Keratinocyte (primary cell): ENCODE results near the gene LAMA3. TPM values are rescaled to one million over a fixed set of nuclear protein-coding genes. Genes with fewer than 3 reads are reported as not detected.

Source experiments
- DNase-seq: peaks from one replicate; pipeline ENCODE4 v3.0.0-alpha.2; 2011; ENCODE audit warnings: low read depth, missing footprints, low spot score
- FAIRE-seq: peaks from 2 replicates; lab custom pipeline; 2011; peaks lifted over from hg19 to GRCh38; lab: Jason Lieb, UNC
- H2AFZ ChIP-seq: 2 replicates; pipeline ENCODE4 v1.6.0; 2012; ENCODE audit warnings: low read length, control low read depth, inconsistent platforms; ENCODE audit not compliant: control insufficient read depth
- H3K27ac ChIP-seq: 2 replicates; pipeline ENCODE4 v1.5.1; 2011; ENCODE audit warnings: low read length; ENCODE audit not compliant: control insufficient read depth, insufficient read depth
- H3K27me3 ChIP-seq: 3 replicates; pipeline ENCODE4 v1.6.0; 2011; ENCODE audit warnings: low read length; ENCODE audit not compliant: control insufficient read depth, insufficient read depth; ENCODE audit errors: extremely low read depth
- H3K36me3 ChIP-seq, 2 experiments: 2 replicates in 1 of 2; 3 replicates in 1 of 2; pipeline ENCODE4 v1.5.1; 2011; ENCODE audit warnings: low read length in 2 of 2, mild to moderate bottlenecking in 1 of 2; ENCODE audit not compliant: control insufficient read depth in 2 of 2, insufficient read depth in 2 of 2; ENCODE audit errors: extremely low read depth in 1 of 2
- H3K4me1 ChIP-seq: 3 replicates; pipeline ENCODE4 v1.5.1; 2011; ENCODE audit warnings: low read length; ENCODE audit not compliant: control insufficient read depth, insufficient read depth; ENCODE audit errors: extremely low read depth
- H3K4me2 ChIP-seq: 3 replicates; pipeline ENCODE4 v1.6.0; 2011; ENCODE audit warnings: low read depth, low read length; ENCODE audit not compliant: control insufficient read depth, insufficient read depth; ENCODE audit errors: extremely low read depth
- H3K4me3 ChIP-seq, 3 experiments: fragments of 200-600 bp in 1 of 3; sonication (generic) in 1 of 3; 2 replicates in 2 of 3; 3 replicates in 1 of 3; pipeline ENCODE4 v1.5.1; 2011 to 2016; ENCODE audit warnings: low read length in 3 of 3, mild to moderate bottlenecking in 3 of 3, control low read depth in 2 of 3, inconsistent platforms in 1 of 3, low read depth in 1 of 3, mixed read lengths in 1 of 3, mixed run types in 1 of 3, moderate library complexity in 1 of 3; ENCODE audit not compliant: control insufficient read depth in 2 of 3, insufficient read depth in 2 of 3; ENCODE audit errors: extremely low read depth in 1 of 3
- H3K79me2 ChIP-seq: 2 replicates; pipeline ENCODE4 v1.6.0; 2012; ENCODE audit warnings: low read length; ENCODE audit not compliant: control insufficient read depth, insufficient read depth
- H3K9ac ChIP-seq: 3 replicates; pipeline ENCODE4 v1.6.0; 2011; ENCODE audit warnings: low read length; ENCODE audit not compliant: control insufficient read depth, insufficient read depth; ENCODE audit errors: extremely low read depth
- H3K9me1 ChIP-seq: 3 replicates; pipeline ENCODE4 v1.6.0; 2011; ENCODE audit warnings: low read length; ENCODE audit not compliant: control insufficient read depth, insufficient read depth; ENCODE audit errors: extremely low read depth
- H3K9me3 ChIP-seq: 2 replicates; pipeline ENCODE4 v1.5.1; 2012; ENCODE audit warnings: low read depth, low read length; ENCODE audit not compliant: control insufficient read depth
- H4K20me1 ChIP-seq: 3 replicates; pipeline ENCODE4 v1.6.0; 2011; ENCODE audit warnings: low read length; ENCODE audit not compliant: control insufficient read depth, insufficient read depth; ENCODE audit errors: extremely low read depth
- CTCF ChIP-seq, 3 experiments: IDR thresholded peaks in 1 of 3; conservative IDR thresholded peaks in 1 of 3; optimal IDR thresholded peaks in 1 of 3; 2 replicates in 2 of 3; 3 replicates in 1 of 3; pipeline versions ENCODE3 to v1.5.1; 2011; ENCODE audit warnings: low read length in 3 of 3, mild to moderate bottlenecking in 3 of 3, moderate library complexity in 2 of 3, control low read depth in 1 of 3, inconsistent platforms in 1 of 3; ENCODE audit not compliant: insufficient read depth in 2 of 3; ENCODE audit errors: extremely low read depth in 1 of 3
- EZH2 ChIP-seq: IDR thresholded peaks from one replicate; pipeline ENCODE4 v1.6.1; 2012; ENCODE audit warnings: inconsistent platforms, mild to moderate bottlenecking, low read length, moderate library complexity
- dilution Hi-C: fragments of 300-500 bp; cut with MboI; formaldehyde crosslinking; loops from one replicate; pipeline ENCODE4 v1.7.0; 2020; ENCODE audit warnings: low sequenced_read_pairs; ENCODE audit not compliant: extremely low pct_ligation_motif_present
- polyA plus RNA-seq, 5 experiments: library from polyadenylated mRNA; depleted of rRNA in 3 of 5; stranded (reverse) in 3 of 5; stranded (forward) in 1 of 5; unstranded in 1 of 5; fragments of >200 nt; gene quantifications; 1 replicate in 1 of 5; 2 replicates in 3 of 5; 3 replicates in 1 of 5; pipeline versions ENCODE4 v1.2.1 to v1.2.3, GENCODE V29; 2011 to 2012; ENCODE audit warnings: missing spikeins in 2 of 5, low read depth in 1 of 5, low replicate concordance in 1 of 5

LAMA3 gene
- polyA plus RNA-seq, 1 donor (not counting 4 experiments of a cell fraction or from before 2014, with no cell fraction given), result 1,944 TPM

- Histone ChIP-seq H3K9me3 (no peaks in the 10 kb centered on the region), H4K20me1 (no peaks in the 10 kb centered on the region), H3K27ac (peak overlapping the region; percentile 98), H3K79me2 (no peaks in the 10 kb centered on the region), H3K4me3 (peak overlapping the region; percentile 9 to 29 (median 12)), H3K9ac (peak overlapping the region; percentile 74), H3K36me3 (peaks cover 0 to 4% of the 10 kb centered on the region in 2 experiments), H2AFZ (no peak overlapping the region), H3K4me1 (peaks cover 60% of the 10 kb centered on the region), H3K9me1 (no peaks in the 10 kb centered on the region), H3K27me3 (no peaks in the 10 kb centered on the region), H3K4me2 (peak overlapping the region; percentile 90)
- DNase-seq, result no peak
- FAIRE-seq, result peak; percentile 93
- TF ChIP-seq EZH2 (no peak), CTCF (optimal IDR thresholded peaks at IDR 0.05 in 1 of 3, IDR thresholded peaks at IDR 0.05 in 1 of 3, conservative IDR thresholded peaks at IDR 0.05 in 1 of 3; ENCODE audit: extremely low read depth in 1 of 3, insufficient read depth in 2 of 3, low read length in 3 of 3) (no peak)
- dilution Hi-C loops, result no loop called here
Measured at GRCh38 chr18:23826850-23827620, 137.8 kb downstream of the LAMA3 start.

DNA sequence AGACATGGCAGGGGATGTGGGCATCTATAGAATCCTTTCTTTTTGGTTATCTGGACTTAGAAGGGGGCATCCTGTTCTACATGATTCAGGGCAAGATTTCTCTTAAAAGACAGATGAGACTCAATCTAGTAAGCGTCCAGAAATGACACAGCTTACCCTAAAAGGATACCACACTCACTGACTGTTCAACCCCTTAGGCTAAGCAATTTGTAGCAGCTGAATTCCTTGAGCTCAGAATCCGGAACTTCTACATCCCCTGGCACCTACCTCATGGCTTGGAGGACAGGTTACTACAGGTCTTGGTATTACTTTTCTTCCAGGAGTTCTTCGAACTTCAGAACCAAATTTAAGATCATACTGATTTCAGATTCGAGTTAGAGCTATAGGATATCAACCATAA, 138.4 kb downstream of the LAMA3 start:
- Histone ChIP-seq H3K4me3 (peak overlapping the region; percentile 9 to 65 (median 12)), H2AFZ (no peak overlapping the region), H3K4me1 (peaks cover 55% of the 10 kb centered on the region), H3K27ac (peak overlapping the region; percentile 98), H3K4me2 (peak overlapping the region; percentile 90), H3K9me1 (no peaks in the 10 kb centered on the region), H3K36me3 (peaks cover 0 to 4% of the 10 kb centered on the region in 2 experiments), H4K20me1 (no peaks in the 10 kb centered on the region), H3K9me3 (no peaks in the 10 kb centered on the region), H3K27me3 (no peaks in the 10 kb centered on the region), H3K79me2 (no peaks in the 10 kb centered on the region), H3K9ac (peak overlapping the region; percentile 74)
- dilution Hi-C loops, result no loop called here
- DNase-seq (peak; percentile 93), FAIRE-seq (peak; percentile 99)
- TF ChIP-seq CTCF (optimal IDR thresholded peaks at IDR 0.05 in 1 of 3, IDR thresholded peaks at IDR 0.05 in 1 of 3, conservative IDR thresholded peaks at IDR 0.05 in 1 of 3; ENCODE audit: extremely low read depth in 1 of 3, insufficient read depth in 2 of 3, low read length in 3 of 3), result no peak
- no peak for TF ChIP-seq EZH2
